ENCODE results near the gene PDE4C. TPM values are rescaled to one million over a fixed set of nuclear protein-coding genes. Genes with fewer than 3 reads are reported as not detected.

PDE4C gene
- total and polyA plus RNA-seq, 10 donors: 0.07 to 7.6 (median 1.8) TPM

GRCh38 chr19:18176367-18177310 lies 49.6 kb downstream of the PDE4C start:
- Histone ChIP-seq H3K4me1 (peaks cover 29 to 100% (median 73%) of the 10 kb centered on the region in 6 donors), H3K9me3 (no peaks in the 10 kb centered on the region), H3K36me3 (peaks cover 0 to 47% (median 37%) of the 10 kb centered on the region in 6 donors), H3K27ac (peak overlapping the region in 3 of 8 donors; percentile 24 to 95 (median 37)), H3K4me3 (peak overlapping the region in 3 of 8 donors; percentile 16 to 98 (median 75)), H3K27me3 (replicated peaks in 1 of 7) (no peaks in the 10 kb centered on the region)
- TF ChIP-seq POLR2A (IDR thresholded peaks at IDR 0.05): no peak
- peak in 2 of 3 donors; percentile 4 to 49 for TF ChIP-seq POLR2AphosphoS5 (IDR thresholded peaks at IDR 0.05)
- DNase-seq: peak; percentile 78
- WGBS, 5 donors: 72 to 86% (median 79%) methylated on average over 16 to 19 of the region's 19 CpGs
- intact Hi-C loops (cut with DNase I; ENCODE audit: low total_unique reads): no loop called here

- Histone ChIP-seq H3K4me3 (peak overlapping the region; percentile 75 to 98 (median 88)), H3K4me1 (peaks cover 41 to 100% (median 75%) of the 10 kb centered on the region in 6 donors), H3K27ac (peak overlapping the region in 5 of 8 donors; percentile 90 to 95 (median 93)), H3K9me3 (no peaks in the 10 kb centered on the region), H3K36me3 (peaks cover 0 to 47% (median 37%) of the 10 kb centered on the region in 6 donors), H3K27me3 (replicated peaks in 1 of 7) (no peaks in the 10 kb centered on the region)
- WGBS, 5 donors: 75 to 96% (median 81%) methylated on average over 5 to 11 of the region's 11 CpGs
- intact Hi-C loops (cut with DNase I; ENCODE audit: low total_unique reads): no loop called here
- TF ChIP-seq POLR2A (IDR thresholded peaks at IDR 0.05) (no peak), POLR2AphosphoS5 (IDR thresholded peaks at IDR 0.05) (no peak), CTCF (IDR thresholded peaks at IDR 0.05 in 8 of 11, conservative IDR thresholded peaks at IDR 0.05 in 3 of 11) (no peak)
- peak; percentile 78 for DNase-seq
Measured at GRCh38 chr19:18174983-18175382, 51.3 kb downstream of the PDE4C start.

Other genes with a start within 250 kb of the PDE4C start
- gene ARRDC2, start 218.3 kb downstream of the PDE4C start, total RNA-seq: 10 to 100 TPM; 46.0 to 64.6 (median 50.5) TPM
- gene ARRDC2, start 218.3 kb downstream of the PDE4C start, polyA plus RNA-seq: 10 to 100 TPM; 61.5 to 70.4 (median 64.8) TPM
- 10 to 100 TPM; 19.7 to 31.6 (median 25.3) TPM for gene IL12RB1, start 139.5 kb downstream of the PDE4C start, total RNA-seq
- 10 to 100 TPM in 2 of 3 donors, 1 to 10 TPM in 1; 9.9 to 21.5 (median 14.8) TPM for gene IL12RB1, start 139.5 kb downstream of the PDE4C start, polyA plus RNA-seq
- 10 to 100 TPM; 31.3 to 52.7 (median 39.4) TPM for gene MAST3, start 128.7 kb downstream of the PDE4C start, total RNA-seq
- 10 to 100 TPM in 2 of 3 donors, 1 to 10 TPM in 1; 8.9 to 17.1 (median 16.1) TPM for gene MAST3, start 128.7 kb downstream of the PDE4C start, polyA plus RNA-seq
- gene PIK3R2, start 73.3 kb downstream of the PDE4C start, total RNA-seq: 10 to 100 TPM in 6 of 7 donors, 1 to 10 TPM in 1; 6.6 to 22.7 (median 16.3) TPM
- 1 to 10 TPM; 4.2 to 5.1 (median 4.9) TPM for gene PIK3R2, start 73.3 kb downstream of the PDE4C start, polyA plus RNA-seq
- gene IFI30, start 52.6 kb downstream of the PDE4C start, total RNA-seq: 100 to 1,000 TPM; 206 to 475 (median 330) TPM
- gene IFI30, start 52.6 kb downstream of the PDE4C start, polyA plus RNA-seq: 100 to 1,000 TPM; 234 to 299 (median 274) TPM
- gene MPV17L2, start 33.2 kb downstream of the PDE4C start, total RNA-seq: 10 to 100 TPM in 3 of 7 donors, 1 to 10 TPM in 4; 7.8 to 14.1 (median 9.9) TPM
- 10 to 100 TPM; 12.1 to 15.4 (median 12.3) TPM for gene MPV17L2, start 33.2 kb downstream of the PDE4C start, polyA plus RNA-seq
- 1 to 10 TPM; 1.4 to 6.6 (median 3.3) TPM for gene RAB3A, start 22.4 kb downstream of the PDE4C start, total RNA-seq
- 1 to 10 TPM in 2 of 3 donors, under 1 TPM in 1; 0.72 to 1.7 (median 1.3) TPM for gene RAB3A, start 22.4 kb downstream of the PDE4C start, polyA plus RNA-seq
- gene IQCN, start 48.0 kb upstream of the PDE4C start, total RNA-seq: 10 to 100 TPM in 3 of 7 donors, 1 to 10 TPM in 4; 4.7 to 17.1 (median 8.6) TPM
- 10 to 100 TPM in 1 of 3 donors, 1 to 10 TPM in 2; 1.4 to 15.6 (median 7.8) TPM for gene IQCN, start 48.0 kb upstream of the PDE4C start, polyA plus RNA-seq
- gene JUND, start 55.2 kb upstream of the PDE4C start, total RNA-seq: 100 to 1,000 TPM; 119 to 232 (median 159) TPM
- 10 to 100 TPM; 47.5 to 86.5 (median 75.6) TPM for gene JUND, start 55.2 kb upstream of the PDE4C start, polyA plus RNA-seq
- 10 to 100 TPM; 55.8 to 86.5 (median 65.1) TPM for gene LSM4, start 96.6 kb upstream of the PDE4C start, total RNA-seq
- 100 to 1,000 TPM in 2 of 3 donors, 10 to 100 TPM in 1; 91.6 to 192 (median 151) TPM for gene LSM4, start 96.6 kb upstream of the PDE4C start, polyA plus RNA-seq
- gene PGPEP1, start 114.2 kb upstream of the PDE4C start, total RNA-seq: 10 to 100 TPM; 20.2 to 65.6 (median 45.1) TPM
- gene PGPEP1, start 114.2 kb upstream of the PDE4C start, polyA plus RNA-seq: 10 to 100 TPM in 1 of 3 donors, 1 to 10 TPM in 2; 9.3 to 17.3 (median 9.6) TPM
- gene GDF15, start 159.7 kb upstream of the PDE4C start, total RNA-seq: 10 to 100 TPM in 2 of 7 donors, 1 to 10 TPM in 5; 1.9 to 34.3 (median 4.3) TPM
- gene GDF15, start 159.7 kb upstream of the PDE4C start, polyA plus RNA-seq: 10 to 100 TPM in 1 of 3 donors, under 1 TPM in 2; 0.77 to 15.9 (median 0.96) TPM
- gene LRRC25, start 171.2 kb upstream of the PDE4C start, total RNA-seq: 100 to 1,000 TPM in 3 of 7 donors, 10 to 100 TPM in 4; 82.2 to 164 (median 90.5) TPM
- 10 to 100 TPM; 14.6 to 32.2 (median 16.0) TPM for gene LRRC25, start 171.2 kb upstream of the PDE4C start, polyA plus RNA-seq
- 100 to 1,000 TPM in 1 of 7 donors, 10 to 100 TPM in 6; 56.3 to 103 (median 82.4) TPM for gene SSBP4, start 193.0 kb upstream of the PDE4C start, total RNA-seq
- 100 to 1,000 TPM in 1 of 3 donors, 10 to 100 TPM in 2; 80.6 to 143 (median 94.9) TPM for gene SSBP4, start 193.0 kb upstream of the PDE4C start, polyA plus RNA-seq
- gene ISYNA1, start 211.7 kb upstream of the PDE4C start, total RNA-seq: 10 to 100 TPM; 37.5 to 82.3 (median 44.4) TPM
- 10 to 100 TPM; 31.7 to 58.2 (median 49.0) TPM for gene ISYNA1, start 211.7 kb upstream of the PDE4C start, polyA plus RNA-seq